ENCODE results near the gene NPLOC4. TPM values are rescaled to one million over a fixed set of nuclear protein-coding genes. Genes with fewer than 3 reads are reported as not detected.

NPLOC4 gene
- total and polyA plus RNA-seq, 9 of the 15 experiments (the other 6 are each of a cell fraction or from before 2014, with no cell fraction given) = 1.5 to 116 (median 64.5) TPM

DNA sequence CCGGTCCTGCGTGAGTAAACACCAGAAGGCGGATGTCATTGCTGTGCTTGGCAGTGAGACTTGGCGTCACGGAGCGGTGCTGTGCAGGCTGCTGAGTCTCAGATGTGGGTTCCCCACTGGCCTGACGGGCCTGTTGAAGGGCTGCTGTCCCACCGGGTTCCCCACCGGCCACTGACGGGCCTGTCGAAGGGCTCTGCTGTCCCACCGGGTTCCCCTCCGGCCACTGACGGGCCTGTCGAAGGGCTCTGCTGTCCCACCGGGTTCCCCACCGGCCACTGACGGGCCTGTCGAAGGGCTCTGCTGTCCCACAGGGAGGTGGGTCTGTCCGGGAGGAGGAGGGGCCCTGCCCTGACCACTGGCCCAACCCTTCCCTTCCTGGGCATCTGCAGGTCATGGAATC lies 49.7 kb upstream of the NPLOC4 start:
- H4K20me1 ChIP-seq (replicated peaks; ENCODE audit: control insufficient read depth, insufficient read depth, low read length) = peaks cover 16% of the 10 kb centered on the region; the same call in 1 of the 2 replicates
- FAIRE-seq = no peak
- intact Hi-C loops (cut with micrococcal nuclease) = no loop called here
- peak overlapping the region in 1 of 2 experiments; percentile 50; a peak in 1 of 4 replicates for H3K9ac ChIP-seq (ENCODE audit: insufficient read depth in 1 of 2, low read depth in 2 of 2, low read length in 2 of 2)
- peak; percentile 44; the same call in 1 of the 2 replicates for TF ChIP-seq RBFOX2 (IDR thresholded peaks at IDR 0.05; ENCODE audit: low read depth, low read length)
- TF ChIP-seq CHD4 (IDR thresholded peaks at IDR 0.05; ENCODE audit: insufficient read depth, insufficient replicate concordance, low read depth, low read length, poor library complexity, severe bottlenecking) = no peak
- H3K36me3 ChIP-seq (ENCODE audit: control insufficient read depth, insufficient read depth, low read length) = peaks cover 72% of the 10 kb centered on the region; the same call in 2 of the 3 replicates
- ChIA-PET POLR2A (no interaction called here), CTCF (ENCODE audit: low intra/inter-chr PET ratio) (no interaction called here)
- no peak overlapping the region for H3K4me3 ChIP-seq
- ATAC-seq = no peak
- H3K9me1 ChIP-seq (ENCODE audit: control insufficient read depth, insufficient read depth, low read length) = peaks cover 9% of the 10 kb centered on the region
- no peak overlapping the region for H2AFZ ChIP-seq (ENCODE audit: low read depth, low read length)
- no peak overlapping the region for H3K4me2 ChIP-seq (ENCODE audit: insufficient read depth, low read length)
- no TSS peak for BruUV-seq (replicated peaks)
- 99% methylated on average over 16 of the region's 20 CpGs for WGBS (ENCODE audit: insufficient coverage, low coverage, missing lambda C conversion rate)
- H3K27me3 ChIP-seq (ENCODE audit: control insufficient read depth in 2 of 2, insufficient read depth in 2 of 2, low read length in 2 of 2) = no peaks in the 10 kb centered on the region
- H3K79me2 ChIP-seq (ENCODE audit: control insufficient read depth, insufficient read depth, low read length) = peaks cover 54% of the 10 kb centered on the region
- no peak for DNase-seq (ENCODE audit: extremely low read depth in 1 of 4, low spot score in 3 of 4)
- in situ Hi-C loops (cut with MboI) = no loop called here
- H3K27ac ChIP-seq (ENCODE audit: extremely low read depth, low read depth, low read length) = no peak overlapping the region; the same call in 2 of the 3 replicates
- H3K9me3 ChIP-seq (replicated peaks; ENCODE audit: control insufficient read depth, insufficient read depth, low read depth, low read length) = no peaks in the 10 kb centered on the region
- peaks cover 13 to 72% of the 10 kb centered on the region in 2 experiments for H3K4me1 ChIP-seq (replicated peaks in 1 of 2; ENCODE audit: control insufficient read depth in 2 of 2, insufficient read depth in 2 of 2, low read length in 2 of 2)

DNA sequence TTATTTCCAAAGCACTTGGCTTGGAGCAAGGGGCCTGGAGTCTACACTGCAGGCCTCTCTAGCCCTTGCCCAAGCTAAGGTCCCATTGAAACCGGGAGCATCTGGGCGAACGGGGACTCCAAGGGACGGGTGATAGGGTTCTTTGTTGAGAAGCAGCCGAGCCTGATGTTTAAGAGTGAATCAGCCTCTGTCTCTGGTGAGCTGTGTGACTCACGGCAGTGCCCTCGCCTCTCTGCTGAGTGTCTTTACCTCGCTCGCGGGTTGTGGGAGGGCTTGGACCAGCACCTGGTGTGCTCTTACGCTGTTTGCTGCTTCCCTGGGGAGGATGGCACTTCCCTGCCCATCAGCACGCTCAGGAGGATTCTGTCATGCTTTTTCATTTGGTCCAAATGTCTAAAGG lies 48.2 kb upstream of the NPLOC4 start:
- peaks cover 16% of the 10 kb centered on the region; the same call in 1 of the 2 replicates for H4K20me1 ChIP-seq (replicated peaks; ENCODE audit: control insufficient read depth, insufficient read depth, low read length)
- no TSS peak for BruUV-seq (replicated peaks)
- no peaks in the 10 kb centered on the region for H3K9me3 ChIP-seq (replicated peaks; ENCODE audit: control insufficient read depth, insufficient read depth, low read depth, low read length)
- TF ChIP-seq, protein P1, sequence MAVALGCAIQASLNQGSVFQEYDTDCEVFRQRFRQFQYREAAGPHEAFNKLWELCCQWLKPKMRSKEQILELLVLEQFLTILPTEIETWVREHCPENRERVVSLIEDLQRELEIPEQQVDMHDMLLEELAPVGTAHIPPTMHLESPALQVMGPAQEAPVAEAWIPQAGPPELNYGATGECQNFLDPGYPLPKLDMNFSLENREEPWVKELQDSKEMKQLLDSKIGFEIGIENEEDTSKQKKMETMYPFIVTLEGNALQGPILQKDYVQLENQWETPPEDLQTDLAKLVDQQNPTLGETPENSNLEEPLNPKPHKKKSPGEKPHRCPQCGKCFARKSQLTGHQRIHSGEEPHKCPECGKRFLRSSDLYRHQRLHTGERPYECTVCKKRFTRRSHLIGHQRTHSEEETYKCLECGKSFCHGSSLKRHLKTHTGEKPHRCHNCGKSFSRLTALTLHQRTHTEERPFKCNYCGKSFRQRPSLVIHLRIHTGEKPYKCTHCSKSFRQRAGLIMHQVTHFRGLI (CRISPR knock-in tag; IDR thresholded peaks at IDR 0.05) = no peak
- no peak for TF ChIP-seq PCBP2 (IDR thresholded peaks at IDR 0.05; ENCODE audit: low read depth, low read length, poor library complexity, severe bottlenecking)
- TF ChIP-seq BRD9 (IDR thresholded peaks at IDR 0.05; ENCODE audit: low read depth, partially characterized antibody) = peak; percentile 95
- TF ChIP-seq, protein P2, sequence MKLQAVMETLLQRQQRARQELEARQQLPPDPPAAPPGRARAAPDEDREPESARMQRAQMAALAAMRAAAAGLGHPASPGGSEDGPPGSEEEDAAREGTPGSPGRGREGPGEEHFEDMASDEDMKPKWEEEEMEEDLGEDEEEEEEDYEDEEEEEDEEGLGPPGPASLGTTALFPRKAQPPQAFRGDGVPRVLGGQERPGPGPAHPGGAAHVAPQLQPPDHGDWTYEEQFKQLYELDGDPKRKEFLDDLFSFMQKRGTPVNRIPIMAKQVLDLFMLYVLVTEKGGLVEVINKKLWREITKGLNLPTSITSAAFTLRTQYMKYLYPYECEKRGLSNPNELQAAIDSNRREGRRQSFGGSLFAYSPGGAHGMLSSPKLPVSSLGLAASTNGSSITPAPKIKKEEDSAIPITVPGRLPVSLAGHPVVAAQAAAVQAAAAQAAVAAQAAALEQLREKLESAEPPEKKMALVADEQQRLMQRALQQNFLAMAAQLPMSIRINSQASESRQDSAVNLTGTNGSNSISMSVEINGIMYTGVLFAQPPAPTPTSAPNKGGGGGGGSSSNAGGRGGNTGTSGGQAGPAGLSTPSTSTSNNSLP (IDR thresholded peaks at IDR 0.05; ENCODE audit: borderline replicate concordance, low read depth, low read length) = no peak
- TF ChIP-seq NR2C1 (IDR thresholded peaks at IDR 0.05) = no peak
- no peak for TF ChIP-seq NR2C1 (tag; IDR thresholded peaks at IDR 0.05)
- TF ChIP-seq, protein P3, sequence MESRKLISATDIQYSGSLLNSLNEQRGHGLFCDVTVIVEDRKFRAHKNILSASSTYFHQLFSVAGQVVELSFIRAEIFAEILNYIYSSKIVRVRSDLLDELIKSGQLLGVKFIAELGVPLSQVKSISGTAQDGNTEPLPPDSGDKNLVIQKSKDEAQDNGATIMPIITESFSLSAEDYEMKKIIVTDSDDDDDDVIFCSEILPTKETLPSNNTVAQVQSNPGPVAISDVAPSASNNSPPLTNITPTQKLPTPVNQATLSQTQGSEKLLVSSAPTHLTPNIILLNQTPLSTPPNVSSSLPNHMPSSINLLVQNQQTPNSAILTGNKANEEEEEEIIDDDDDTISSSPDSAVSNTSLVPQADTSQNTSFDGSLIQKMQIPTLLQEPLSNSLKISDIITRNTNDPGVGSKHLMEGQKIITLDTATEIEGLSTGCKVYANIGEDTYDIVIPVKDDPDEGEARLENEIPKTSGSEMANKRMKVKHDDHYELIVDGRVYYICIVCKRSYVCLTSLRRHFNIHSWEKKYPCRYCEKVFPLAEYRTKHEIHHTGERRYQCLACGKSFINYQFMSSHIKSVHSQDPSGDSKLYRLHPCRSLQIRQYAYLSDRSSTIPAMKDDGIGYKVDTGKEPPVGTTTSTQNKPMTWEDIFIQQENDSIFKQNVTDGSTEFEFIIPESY (CRISPR knock-in tag; IDR thresholded peaks at IDR 0.05) = peak; percentile 82
- H3K36me3 ChIP-seq (ENCODE audit: control insufficient read depth, insufficient read depth, low read length) = peaks cover 65% of the 10 kb centered on the region; the same call in 2 of the 3 replicates
- H3K4me3 ChIP-seq = peak overlapping the region; percentile 96
- intact Hi-C loops (cut with micrococcal nuclease) = no loop called here
- peak in 1 of 4 experiments; percentile 35 for DNase-seq (ENCODE audit: extremely low read depth in 1 of 4, low spot score in 3 of 4)
- 42% methylated on average over 12 of the region's 12 CpGs for WGBS (ENCODE audit: insufficient coverage, low coverage, missing lambda C conversion rate)
- in situ Hi-C loops (cut with MboI) = no loop called here
- H2AFZ ChIP-seq (ENCODE audit: low read depth, low read length) = no peak overlapping the region
- peak overlapping the region; percentile 95; the same call in 2 of the 3 replicates for H3K27ac ChIP-seq (ENCODE audit: extremely low read depth, low read depth, low read length)
- no peaks in the 10 kb centered on the region for H3K27me3 ChIP-seq (ENCODE audit: control insufficient read depth in 2 of 2, insufficient read depth in 2 of 2, low read length in 2 of 2)
- peak overlapping the region; percentile 94 to 96 for H3K9ac ChIP-seq (ENCODE audit: insufficient read depth in 1 of 2, low read depth in 2 of 2, low read length in 2 of 2)
- CTCF ChIA-PET (ENCODE audit: low intra/inter-chr PET ratio) = no interaction called here
- POLR2A ChIA-PET = interaction anchor here (0.5 to 3.5 kb wide), 10 partner anchors 9 to 160 kb away, joined by 3 to 39 read pairs (median 4); partner anchors contain the start of gene MRPL12
- H3K79me2 ChIP-seq (ENCODE audit: control insufficient read depth, insufficient read depth, low read length) = peaks cover 55% of the 10 kb centered on the region
- peaks cover 13 to 70% of the 10 kb centered on the region in 2 experiments for H3K4me1 ChIP-seq (replicated peaks in 1 of 2; ENCODE audit: control insufficient read depth in 2 of 2, insufficient read depth in 2 of 2, low read length in 2 of 2)
- H3K9me1 ChIP-seq (ENCODE audit: control insufficient read depth, insufficient read depth, low read length) = peaks cover 9% of the 10 kb centered on the region
- no peak for ATAC-seq
- peak overlapping the region; percentile 96 for H3K4me2 ChIP-seq (ENCODE audit: insufficient read depth, low read length)
- peak; percentile 75 for FAIRE-seq

All from K562 (cell line).